H54 (cell line): ENCODE data around the gene ITGB1BP1.

Experiments
- DNase-seq: peaks from one replicate; pipeline ENCODE4 v3.0.0; 2011; ENCODE audit warnings: low spot score, mixed read lengths; ENCODE audit not compliant: insufficient read length
- FAIRE-seq: peaks from 3 replicates; lab custom pipeline; 2011; peaks lifted over from hg19 to GRCh38; lab: Jason Lieb, UNC
- POLR2A ChIP-seq: IDR thresholded peaks from 2 replicates; pipeline ENCODE4 v1.6.1; 2011; ENCODE audit warnings: low read depth, mild to moderate bottlenecking, low read length

Gene ITGB1BP1

DNA sequence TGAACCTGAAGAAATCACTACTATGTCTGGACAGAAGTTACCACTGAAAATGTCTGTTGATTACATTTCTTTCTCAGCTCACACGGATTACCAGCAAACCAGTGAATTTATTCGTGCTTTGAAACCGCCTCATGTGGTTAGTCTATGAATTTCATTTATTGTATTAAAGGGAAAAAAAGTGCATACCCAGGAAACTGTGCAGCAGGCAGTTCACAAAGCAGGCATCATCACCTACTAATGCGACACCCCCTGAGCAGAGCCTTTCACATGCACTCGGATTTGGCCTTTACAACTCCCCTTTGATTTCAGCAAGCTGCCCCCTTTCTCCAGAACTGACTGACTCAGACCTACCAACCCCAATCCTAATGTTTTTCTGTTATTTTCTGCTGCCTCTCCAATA is 20.2 kb upstream of the ITGB1BP1 start:
- no peak for TF ChIP-seq POLR2A
- FAIRE-seq, result no peak
- DNase-seq, result no peak

DNA sequence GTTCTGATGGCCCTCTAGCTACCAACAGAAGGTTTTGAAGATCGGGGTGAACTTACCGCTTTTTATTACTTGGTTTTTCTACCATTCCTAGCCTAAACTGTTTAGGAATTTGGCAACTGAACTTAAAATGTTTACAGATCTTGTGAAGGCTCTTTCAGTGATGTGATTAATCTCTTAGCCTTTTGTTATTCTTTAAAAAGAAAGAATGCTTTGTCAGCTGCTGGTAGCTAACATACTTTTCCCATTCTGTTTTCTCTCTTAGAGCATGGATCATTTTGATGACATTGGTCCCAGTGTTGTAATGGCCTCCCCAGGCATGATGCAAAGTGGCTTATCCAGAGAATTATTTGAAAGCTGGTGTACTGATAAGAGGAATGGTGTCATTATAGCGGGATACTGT is 18.2 kb upstream of the ITGB1BP1 start:
- FAIRE-seq (no peak), DNase-seq (no peak)
- TF ChIP-seq POLR2A, result no peak

- no peak for FAIRE-seq
- no peak for TF ChIP-seq POLR2A
- DNase-seq, result no peak
Observed at GRCh38 chr2:9440058-9440727, 16.9 kb upstream of the ITGB1BP1 start.

GRCh38 chr2:9439536-9439935 is 16.2 kb upstream of the ITGB1BP1 start:
- FAIRE-seq, result no peak

GRCh38 chr2:9434489-9434888 is 11.2 kb upstream of the ITGB1BP1 start:
- FAIRE-seq (no peak), DNase-seq (no peak)
- TF ChIP-seq POLR2A, result no peak

More at GRCh38 chr2:9439536-9439935, 16.2 kb upstream of the ITGB1BP1 start:
- TF ChIP-seq POLR2A, result no peak
- DNase-seq, result no peak

DNA sequence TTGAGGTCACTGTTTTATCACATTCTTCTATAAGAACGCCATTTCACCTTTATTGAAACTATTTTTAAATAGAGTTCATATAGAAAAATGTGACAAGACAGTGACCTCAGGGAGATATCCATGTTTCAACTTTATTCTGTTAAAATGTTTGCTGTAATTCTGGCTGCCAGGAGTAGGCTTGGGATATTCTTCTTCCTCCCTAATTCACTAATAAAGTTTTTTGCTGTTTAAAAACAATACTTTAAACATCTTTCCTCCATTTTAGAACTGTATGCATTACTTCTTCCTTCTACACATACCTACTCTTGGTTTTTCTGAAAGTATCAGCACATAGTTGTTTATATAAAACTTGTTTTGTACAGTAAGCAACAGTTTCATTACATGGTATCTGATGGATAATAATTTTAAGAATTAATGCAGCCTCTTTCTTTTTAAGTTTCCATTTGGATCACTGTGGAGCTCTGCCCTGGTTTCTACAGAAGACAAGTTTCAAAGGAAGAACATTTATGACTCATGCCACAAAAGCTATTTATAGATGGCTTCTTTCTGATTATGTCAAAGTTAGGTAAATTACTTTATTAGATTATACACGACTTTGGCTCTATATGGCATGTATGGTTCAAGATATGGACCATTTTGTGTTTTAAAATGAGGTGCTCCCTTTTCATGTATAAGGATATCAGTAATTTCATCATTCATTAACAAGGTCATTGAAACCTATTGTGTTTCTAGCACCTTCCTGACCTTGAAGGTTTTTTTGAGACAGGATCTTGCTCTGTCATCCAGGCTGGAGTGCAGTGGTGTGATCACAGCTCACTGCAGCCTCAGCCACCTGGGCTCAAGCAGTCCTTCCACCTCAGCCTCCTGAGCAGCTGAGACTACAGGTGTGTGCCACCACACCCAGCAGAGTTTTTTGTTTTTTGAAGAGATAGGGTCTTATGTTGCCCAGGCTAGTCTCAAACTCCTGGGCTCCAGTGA is 7.3 kb upstream of the ITGB1BP1 start:
- FAIRE-seq, result peak; percentile 53
- no peak for DNase-seq
- TF ChIP-seq POLR2A, result no peak

DNA sequence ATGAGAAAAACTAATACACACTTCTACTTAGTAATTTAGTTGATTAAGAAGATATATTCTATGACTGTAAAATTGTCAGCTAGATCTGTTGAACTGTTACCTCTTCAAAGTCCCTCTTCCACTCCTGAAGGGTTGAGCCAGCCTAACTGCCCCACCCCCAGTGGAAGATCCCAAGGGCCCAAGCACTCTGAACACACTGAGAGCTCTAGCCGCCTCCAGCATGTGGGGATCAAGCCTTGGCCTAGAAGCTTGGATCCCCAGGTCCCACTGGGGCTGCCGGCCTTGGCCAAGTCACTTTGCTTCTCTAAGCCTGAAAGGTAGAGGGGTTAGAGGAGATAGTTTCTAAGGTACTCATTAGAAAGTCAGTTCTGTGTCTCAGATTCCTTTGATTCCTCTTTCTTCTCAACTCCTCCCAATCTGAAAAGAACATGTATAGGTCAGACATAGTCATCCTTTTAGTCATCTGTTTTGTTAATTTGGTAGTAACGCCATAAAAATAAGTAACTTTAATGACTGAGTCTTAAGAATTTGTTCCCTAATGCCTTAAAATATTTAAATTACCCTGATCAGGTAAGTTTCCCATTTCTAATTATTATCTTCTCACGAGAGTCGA is 5.7 kb upstream of the ITGB1BP1 start:
- DNase-seq, result no peak
- TF ChIP-seq POLR2A, result no peak
- FAIRE-seq, result no peak

GRCh38 chr2:9424447-9425164 is 1.3 kb upstream of the ITGB1BP1 start:
- FAIRE-seq (no peak), DNase-seq (no peak)
- TF ChIP-seq POLR2A, result no peak

- FAIRE-seq (no peak), DNase-seq (no peak)
- TF ChIP-seq POLR2A, result no peak
Observed at GRCh38 chr2:9423922-9424272, 569 bp upstream of the ITGB1BP1 start.

DNA sequence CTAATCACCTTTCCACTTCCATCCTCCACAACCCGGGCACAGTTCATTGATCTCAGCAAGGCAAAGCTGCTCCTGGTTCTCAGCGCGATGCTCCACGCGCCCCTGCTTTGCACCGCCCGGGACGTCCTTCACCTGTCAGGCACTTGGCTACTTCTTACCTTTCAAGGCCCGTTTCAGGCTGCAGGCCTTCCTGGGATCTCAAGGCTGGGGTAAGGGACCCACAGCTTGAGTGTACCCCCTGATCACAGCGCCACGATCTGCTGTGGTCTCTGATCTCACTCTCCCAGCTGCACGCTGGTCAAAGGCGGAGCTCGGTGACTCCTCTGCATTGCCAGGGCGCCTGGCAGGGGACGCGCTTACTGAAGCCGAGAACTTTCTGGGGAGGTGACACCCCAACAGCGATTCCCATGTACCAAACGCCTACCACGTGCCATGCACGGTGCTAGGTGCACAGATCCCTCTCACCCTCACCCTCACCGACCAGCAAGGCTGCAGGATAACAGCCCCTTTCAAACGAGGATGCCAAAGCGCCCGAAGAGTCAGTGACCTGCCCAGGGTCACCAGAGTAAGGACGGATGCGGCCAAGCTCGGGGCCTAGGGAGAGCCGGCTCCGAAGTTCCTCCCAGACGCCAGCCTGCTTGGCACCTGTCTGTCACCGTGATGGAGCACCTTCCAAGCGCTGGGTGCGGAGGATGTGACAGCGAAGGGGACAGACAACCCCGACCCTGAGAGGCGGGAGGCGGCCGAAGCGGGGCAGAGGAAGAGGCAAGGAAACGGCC is 818 bp downstream of the ITGB1BP1 start:
- FAIRE-seq (no peak), DNase-seq (peak; percentile 47)
- peak; percentile 24; the same call in 1 of the 2 replicates for TF ChIP-seq POLR2A

DNA sequence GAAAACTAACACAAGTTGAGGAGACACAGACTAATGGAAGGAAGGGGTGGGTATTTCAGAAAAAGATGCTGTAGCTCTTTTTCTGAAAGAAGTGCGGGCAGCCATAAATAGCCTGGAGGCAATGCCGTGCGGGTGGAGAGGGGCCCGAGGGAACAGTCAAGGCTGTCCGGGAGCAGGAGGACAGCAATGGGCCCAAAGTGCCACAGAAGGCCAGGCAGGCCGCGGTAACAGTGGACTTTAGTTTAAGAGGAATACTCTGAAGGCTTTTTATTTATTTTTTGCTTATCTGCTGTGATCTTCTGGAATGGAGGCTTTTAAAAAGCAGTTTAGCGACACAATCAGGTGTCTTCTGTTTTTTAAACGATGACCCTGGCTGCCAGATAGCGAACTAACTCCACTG is 2.8 kb downstream of the ITGB1BP1 start:
- DNase-seq, result no peak
- FAIRE-seq, result no peak
- no peak for TF ChIP-seq POLR2A

DNA sequence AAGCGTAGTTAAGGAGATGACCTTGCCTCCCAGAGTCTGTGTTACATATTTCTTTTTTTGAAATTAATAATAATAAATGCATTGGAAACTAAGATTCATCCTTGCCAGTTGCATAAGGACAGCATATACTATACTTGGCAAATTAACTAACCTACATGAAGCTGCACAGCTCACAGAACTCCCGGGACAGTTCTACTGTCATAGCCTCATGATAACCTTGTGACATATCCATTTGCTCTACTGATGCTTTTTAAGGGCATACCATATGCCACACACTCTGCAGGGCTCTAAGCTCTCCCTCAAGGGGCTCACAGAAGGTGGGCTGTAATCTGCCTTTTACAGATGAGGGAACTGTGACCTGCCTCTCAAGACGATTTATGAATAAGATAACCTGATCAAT is 3.8 kb downstream of the ITGB1BP1 start:
- DNase-seq (no peak), FAIRE-seq (no peak)
- TF ChIP-seq POLR2A, result no peak

DNA sequence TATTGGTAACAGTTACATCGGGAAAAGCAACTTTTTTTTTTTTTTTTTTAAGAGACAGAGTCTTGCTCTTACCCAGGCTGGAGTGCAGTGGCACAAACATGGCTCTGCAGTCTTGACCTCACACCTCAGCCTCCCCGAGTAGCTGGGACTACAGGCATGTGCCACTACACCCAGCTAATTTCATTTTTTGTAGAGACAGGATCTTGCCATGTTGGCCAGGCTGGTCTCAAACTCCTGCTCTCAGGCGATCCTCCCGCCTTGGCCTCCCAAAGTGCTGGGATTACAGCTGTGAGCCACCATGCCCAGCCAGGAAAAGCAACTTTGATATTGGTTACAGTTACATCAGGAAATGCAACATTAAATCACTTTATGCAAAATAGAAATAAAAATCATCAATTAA is 4.6 kb downstream of the ITGB1BP1 start:
- DNase-seq, result no peak
- no peak for TF ChIP-seq POLR2A
- FAIRE-seq, result no peak
